Skeletal muscle tissue (tissue), 4 donors: ENCODE results near the gene RASA4. TPM values are rescaled to one million over a fixed set of nuclear protein-coding genes. Genes with fewer than 3 reads are reported as not detected.
"Not testable (repeated sequence)": the region's sequence is repeated elsewhere in the genome, so short reads cannot be mapped to it uniquely, and the experiment has no call there.

ENCODE experiments used
- H3K27ac ChIP-seq: one replicate; pipeline ENCODE4 v1.7.0; 2013; ENCODE audit warnings: mild to moderate bottlenecking, low read depth, low read length, inconsistent platforms
- H3K27me3 ChIP-seq, 3 donors: one replicate each; pipeline ENCODE4 v1.7.0; 2013; ENCODE audit warnings: low read length in 3 of 3; ENCODE audit not compliant: control insufficient read depth in 3 of 3, insufficient read depth in 3 of 3
- H3K36me3 ChIP-seq, 3 donors: one replicate each; pipeline ENCODE4 v1.7.0; 2013; ENCODE audit warnings: low read length in 3 of 3; ENCODE audit not compliant: control insufficient read depth in 3 of 3, insufficient read depth in 3 of 3
- H3K4me1 ChIP-seq, 3 donors: one replicate each; pipeline ENCODE4 v1.7.0; 2013; ENCODE audit warnings: low read length in 3 of 3, mild to moderate bottlenecking in 3 of 3; ENCODE audit not compliant: control insufficient read depth in 3 of 3, insufficient read depth in 3 of 3
- H3K4me3 ChIP-seq, 3 donors: one replicate each; pipeline ENCODE4 v1.7.0; 2013; ENCODE audit warnings: low read length in 3 of 3
- H3K9ac ChIP-seq, 3 donors: one replicate each; pipeline ENCODE4 v1.7.0; 2013; ENCODE audit warnings: low read length in 3 of 3, mild to moderate bottlenecking in 3 of 3, moderate library complexity in 2 of 3, low read depth in 1 of 3
- H3K9me3 ChIP-seq, 3 donors: one replicate each; pipeline ENCODE4 v1.7.0; 2013; ENCODE audit warnings: low read length in 3 of 3; ENCODE audit not compliant: control insufficient read depth in 3 of 3
- total RNA-seq: library from RNA; depleted of rRNA; stranded (reverse); fragments of >200 nt; gene quantifications from one replicate; pipeline ENCODE4 v1.2.3, GENCODE V29; 2014
- donor health status: Osteomylitis.

The RASA4 gene
- total RNA-seq, 1 donor from 2014 or later: 17.2 TPM

GRCh38 chr7:102606848-102607247 lies 9.7 kb downstream of the RASA4 start:
- not testable (repeated sequence) for H3K4me1 ChIP-seq, H3K36me3 ChIP-seq, H3K27ac ChIP-seq, H3K9ac ChIP-seq, H3K27me3 ChIP-seq, H3K4me3 ChIP-seq, H3K9me3 ChIP-seq

DNA sequence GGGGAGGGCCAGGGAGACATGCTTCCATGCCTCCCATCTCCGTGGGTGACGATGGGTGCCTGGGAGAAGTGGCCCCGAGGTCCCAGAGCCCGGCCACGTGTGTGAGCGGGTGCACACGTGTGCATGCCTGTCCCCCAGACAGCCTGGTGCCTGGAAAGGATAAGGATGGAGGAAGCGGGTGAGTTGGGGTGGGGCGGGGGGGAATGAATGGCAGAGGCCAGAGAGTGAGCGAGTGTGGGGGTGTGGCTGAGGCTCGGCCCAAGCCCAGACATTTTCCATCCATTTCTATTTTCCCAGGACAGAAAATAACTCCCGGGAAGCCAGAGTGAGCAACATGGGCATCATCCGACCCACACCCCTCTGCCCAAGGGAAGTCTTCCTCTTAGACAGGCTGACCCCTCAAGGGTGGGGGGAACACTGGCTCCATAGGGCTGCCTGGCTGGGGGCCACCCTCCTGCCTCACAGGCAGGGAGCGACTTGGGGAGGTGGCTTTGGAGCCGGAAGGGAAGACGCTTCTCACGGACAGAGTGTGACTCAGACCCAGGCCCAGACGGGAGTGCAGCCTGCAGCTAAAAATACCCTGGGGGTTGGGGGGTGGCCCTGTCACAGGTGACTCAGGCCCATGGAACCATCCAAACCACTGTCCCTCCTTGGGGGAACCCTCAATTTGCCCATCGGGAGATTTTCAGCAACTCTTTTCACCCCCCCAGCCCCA lies 12.0 kb downstream of the RASA4 start:
- not testable (repeated sequence) for H3K9me3 ChIP-seq, H3K27ac ChIP-seq, H3K4me1 ChIP-seq, H3K36me3 ChIP-seq, H3K27me3 ChIP-seq, H3K9ac ChIP-seq, H3K4me3 ChIP-seq

GRCh38 chr7:102602317-102602716 lies 14.2 kb downstream of the RASA4 start:
- H3K36me3 ChIP-seq, H3K4me3 ChIP-seq, H3K9ac ChIP-seq, H3K27ac ChIP-seq, H3K9me3 ChIP-seq, H3K27me3 ChIP-seq, H3K4me1 ChIP-seq: not testable (repeated sequence)

DNA sequence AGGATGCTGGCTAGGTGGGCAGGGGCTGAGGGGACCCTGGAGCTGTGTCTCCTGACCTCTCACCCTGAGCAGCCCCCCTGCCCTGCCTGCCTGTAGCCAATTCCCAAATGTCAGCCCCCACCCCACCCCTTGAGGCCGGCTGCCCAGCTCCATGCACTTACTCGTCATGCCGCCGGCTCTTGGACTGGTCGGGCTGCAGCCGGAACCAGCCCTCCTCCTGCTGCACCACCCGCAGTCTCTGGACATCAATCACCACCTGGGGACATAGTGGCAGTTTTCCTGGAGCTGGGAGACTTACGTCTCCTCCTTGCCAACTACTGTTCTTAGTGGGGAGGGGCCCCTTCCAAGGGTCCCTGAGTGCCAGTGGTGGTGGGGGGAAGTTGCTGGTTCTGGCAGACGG lies 16.9 kb downstream of the RASA4 start:
- H3K27me3 ChIP-seq, H3K4me1 ChIP-seq, H3K4me3 ChIP-seq, H3K27ac ChIP-seq, H3K36me3 ChIP-seq, H3K9ac ChIP-seq, H3K9me3 ChIP-seq: not testable (repeated sequence)

DNA sequence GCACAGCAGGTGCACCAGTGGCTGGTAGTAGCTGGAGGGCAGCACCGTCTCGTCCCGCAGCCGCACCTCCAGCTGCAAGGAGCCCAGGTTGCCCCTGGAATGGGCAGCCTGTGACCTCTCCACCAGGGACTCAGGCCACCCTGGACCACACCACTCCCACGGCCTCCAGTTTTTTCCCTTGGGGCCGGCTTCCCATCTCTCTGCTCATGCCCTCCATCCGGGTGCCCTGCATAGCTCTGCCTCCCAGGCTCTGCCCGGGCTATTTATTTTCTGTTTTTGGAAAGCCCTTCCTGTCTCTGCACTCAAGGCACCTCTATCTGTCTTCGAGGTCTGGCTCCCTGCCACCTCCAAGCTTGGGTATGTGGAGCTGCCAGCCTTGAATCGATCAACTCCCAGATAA lies 20.5 kb downstream of the RASA4 start:
- H3K27me3 ChIP-seq, H3K9ac ChIP-seq, H3K4me1 ChIP-seq, H3K27ac ChIP-seq, H3K36me3 ChIP-seq, H3K4me3 ChIP-seq, H3K9me3 ChIP-seq: not testable (repeated sequence)

GRCh38 chr7:102593637-102594334 lies 22.8 kb downstream of the RASA4 start:
- not testable (repeated sequence) for H3K27me3 ChIP-seq, H3K27ac ChIP-seq, H3K4me3 ChIP-seq, H3K36me3 ChIP-seq, H3K4me1 ChIP-seq, H3K9ac ChIP-seq, H3K9me3 ChIP-seq

DNA sequence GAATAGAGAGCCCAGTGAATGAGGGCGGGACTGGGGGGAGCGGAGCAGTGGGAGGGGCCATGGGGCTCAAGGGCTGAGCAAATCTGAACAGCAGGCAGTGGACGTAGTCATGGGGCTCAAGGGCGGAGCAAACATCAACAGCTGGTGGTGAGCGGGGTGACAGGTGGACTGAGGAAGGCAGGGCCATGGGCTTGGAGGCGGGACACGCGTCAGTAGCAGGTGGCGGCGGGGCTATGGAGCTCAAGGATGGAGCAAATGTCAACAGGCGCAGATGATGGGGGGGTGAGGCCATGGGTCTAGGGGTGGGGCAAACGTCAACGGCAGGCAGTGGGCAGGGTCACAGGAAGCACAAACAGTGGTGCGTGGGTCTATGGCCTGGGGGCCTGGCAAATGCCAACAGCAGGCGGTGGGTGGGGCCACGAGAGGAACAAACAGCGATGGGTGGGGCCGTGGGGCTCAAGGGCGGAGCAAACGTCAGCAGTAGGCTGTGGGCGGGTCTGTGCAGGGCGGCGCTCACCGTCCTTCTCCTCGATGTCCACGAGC lies 24.0 kb downstream of the RASA4 start:
- not testable (repeated sequence) for H3K27ac ChIP-seq, H3K27me3 ChIP-seq

GRCh38 chr7:102589857-102590256 lies 26.7 kb downstream of the RASA4 start:
- not testable (repeated sequence) for H3K4me3 ChIP-seq, H3K9ac ChIP-seq, H3K27ac ChIP-seq

More for the DNA sequence above, 24.0 kb downstream of the RASA4 start:
- H3K9ac ChIP-seq, H3K9me3 ChIP-seq, H3K4me1 ChIP-seq, H3K36me3 ChIP-seq, H3K4me3 ChIP-seq: not testable (repeated sequence)

DNA sequence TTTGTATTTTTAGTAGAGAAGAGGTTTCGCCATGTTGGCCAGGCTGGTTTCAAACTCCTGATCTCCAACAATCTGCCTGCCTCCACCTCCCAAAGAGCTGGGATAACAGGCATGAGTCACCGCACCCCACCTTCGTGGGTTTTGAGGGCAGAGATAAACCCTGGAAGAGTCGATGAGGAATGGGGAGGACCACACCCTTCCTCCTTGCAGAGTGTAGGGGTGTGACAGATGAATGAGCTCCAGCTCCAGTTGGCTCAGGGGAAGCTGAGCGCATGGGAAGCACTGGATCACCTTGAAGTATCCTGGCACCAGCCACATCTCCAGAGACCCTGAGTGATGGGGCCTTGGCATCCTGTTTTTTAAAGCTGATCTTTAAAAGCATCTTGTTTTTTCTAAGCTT lies 33.1 kb downstream of the RASA4 start:
- H3K27ac ChIP-seq, H3K4me1 ChIP-seq, H3K27me3 ChIP-seq, H3K4me3 ChIP-seq, H3K9ac ChIP-seq, H3K36me3 ChIP-seq, H3K9me3 ChIP-seq: not testable (repeated sequence)

More at GRCh38 chr7:102589857-102590256, 26.7 kb downstream of the RASA4 start:
- not testable (repeated sequence) for H3K4me1 ChIP-seq, H3K27me3 ChIP-seq, H3K36me3 ChIP-seq, H3K9me3 ChIP-seq

- H3K9me3 ChIP-seq, H3K4me3 ChIP-seq, H3K36me3 ChIP-seq, H3K4me1 ChIP-seq, H3K27ac ChIP-seq, H3K9ac ChIP-seq, H3K27me3 ChIP-seq: not testable (repeated sequence)
Measured at GRCh38 chr7:102581722-102582121, 34.8 kb downstream of the RASA4 start.
